Stimulated activated CD4-positive, alpha-beta T cell treated with anti-CD3 and anti-CD28 coated beads, Interleukin-15, amount 100 ng/mL, for 48 hours (primary cell): ENCODE measurements around the gene BBLN.
A peak's percentile ranks its signal among the peaks of the same experiment; 100 is the strongest.

ENCODE experiments used
- DNase-seq, 2 donors: peaks; one replicate each; pipeline ENCODE4 v3.0.0-alpha.2; 2020; ENCODE audit warnings: low read depth in 2 of 2

The BBLN gene

GRCh38 chr9:128144239-128145181 lies 15.6 kb upstream of the BBLN start:
- no peak for DNase-seq

GRCh38 chr9:128145536-128145935 lies 14.5 kb upstream of the BBLN start:
- no peak for DNase-seq

GRCh38 chr9:128145951-128146351 lies 14.1 kb upstream of the BBLN start:
- DNase-seq: no peak

GRCh38 chr9:128146591-128147120 lies 13.4 kb upstream of the BBLN start:
- DNase-seq: no peak

- DNase-seq: no peak
These were observed 11.5 kb upstream of the BBLN start for GRCh38 chr9:128148509-128149000.

GRCh38 chr9:128149001-128149701 lies 10.9 kb upstream of the BBLN start, which contains the start of gene LCN2:
TSS of gene LCN2 (plus strand) at chr9:128149453. CDS start at chr9:128149526, 73 bp downstream.
- DNase-seq: no peak

GRCh38 chr9:128149951-128150593 lies 10.0 kb upstream of the BBLN start:
- DNase-seq: no peak

- DNase-seq: no peak
These were observed 9.3 kb upstream of the BBLN start for GRCh38 chr9:128150594-128151308.

GRCh38 chr9:128151309-128152132 lies 8.5 kb upstream of the BBLN start:
- DNase-seq: no peak

- no peak for DNase-seq
These were observed 7.7 kb upstream of the BBLN start for GRCh38 chr9:128152133-128153059.

GRCh38 chr9:128153060-128153946 lies 6.8 kb upstream of the BBLN start:
- no peak for DNase-seq

- DNase-seq: no peak
These were observed 5.9 kb upstream of the BBLN start for GRCh38 chr9:128153947-128154695.

- DNase-seq: no peak
These were observed 4.1 kb upstream of the BBLN start for GRCh38 chr9:128155736-128156500.

GRCh38 chr9:128159522-128159783 lies 612 bp upstream of the BBLN start:
- peak in 1 of 2 donors; percentile 18 for DNase-seq

GRCh38 chr9:128160603-128160987 lies 530 bp downstream of the BBLN start:
- peak; percentile 30 to 58 for DNase-seq

- DNase-seq: no peak
These were observed 1.3 kb downstream of the BBLN start for GRCh38 chr9:128161215-128161902.
